CD4-positive, CD25-positive, alpha-beta regulatory T cell (primary cell): ENCODE measurements around the gene HOXA13. TPM values are rescaled to one million over a fixed set of nuclear protein-coding genes. Genes with fewer than 3 reads are reported as not detected.

Source experiments
- ATAC-seq, 2 donors: fragments of 150-1000 bp; cut with Tn5 transposase; one replicate each; pipeline ENCODE4 v1.10.0; 2021; ENCODE audit warnings: low read depth in 2 of 2, moderate number of reproducible peaks in 2 of 2, moderate library complexity in 1 of 2
- DNase-seq, 3 donors: peaks; one replicate each; pipeline versions ENCODE4 v3.0.0 to v3.0.0-alpha.2; 2012 to 2022; ENCODE audit warnings: mixed read lengths in 1 of 3
- H3K27ac ChIP-seq: one replicate; pipeline ENCODE4 v1.7.0; 2013; ENCODE audit warnings: mild to moderate bottlenecking, low read length; ENCODE audit not compliant: insufficient read depth, poor library complexity, severe bottlenecking
- H3K27me3 ChIP-seq: one replicate; pipeline ENCODE4 v1.7.0; 2013; ENCODE audit warnings: low read length; ENCODE audit not compliant: control insufficient read depth, insufficient read depth
- H3K36me3 ChIP-seq: one replicate; pipeline ENCODE4 v1.7.0; 2013; ENCODE audit warnings: mild to moderate bottlenecking, low read length, moderate library complexity; ENCODE audit not compliant: control insufficient read depth, insufficient read depth
- H3K4me1 ChIP-seq: 2 replicates; pipeline ENCODE4 v1.7.0; 2013; ENCODE audit warnings: mild to moderate bottlenecking, low read length; ENCODE audit not compliant: insufficient read depth, control insufficient read depth, poor library complexity, severe bottlenecking
- H3K4me3 ChIP-seq: one replicate; pipeline ENCODE4 v1.7.0; 2013; ENCODE audit warnings: low read depth, mild to moderate bottlenecking, low read length, moderate library complexity
- H3K9me3 ChIP-seq, 2 experiments: 1 replicate in 1 of 2; 2 replicates in 1 of 2; pipeline ENCODE4 v1.7.0; 2013; ENCODE audit warnings: low read length in 2 of 2, mild to moderate bottlenecking in 1 of 2, moderate library complexity in 1 of 2; ENCODE audit not compliant: control insufficient read depth in 2 of 2
- H3K27ac Mint-ChIP-seq, 3 donors: one replicate each; pipeline ENCODE4 v1.8.0; 2020 to 2022; ENCODE audit warnings: mild to moderate bottlenecking in 3 of 3, mixed read lengths in 3 of 3, moderate library complexity in 2 of 3
- H3K27me3 Mint-ChIP-seq: one replicate; pipeline ENCODE4 v1.8.0; 2022; ENCODE audit warnings: mild to moderate bottlenecking, mixed read lengths
- H3K36me3 Mint-ChIP-seq: one replicate; pipeline ENCODE4 v1.8.0; 2020; ENCODE audit warnings: mixed read lengths
- H3K4me1 Mint-ChIP-seq, 4 donors: one replicate each; pipeline ENCODE4 v1.8.0; 2020 to 2022; ENCODE audit warnings: mixed read lengths in 4 of 4, mild to moderate bottlenecking in 1 of 4
- H3K4me3 Mint-ChIP-seq, 4 donors: one replicate each; pipeline ENCODE4 v1.8.0; 2020 to 2022; ENCODE audit warnings: mild to moderate bottlenecking in 4 of 4, mixed read lengths in 4 of 4, moderate library complexity in 3 of 4
- H3K9me3 Mint-ChIP-seq, 7 donors: one replicate each; pipeline ENCODE4 v1.8.0; 2020 to 2022; ENCODE audit warnings: mixed read lengths in 7 of 7, mild to moderate bottlenecking in 3 of 7, moderate library complexity in 2 of 7
- polyA plus RNA-seq, 4 donors: library from polyadenylated mRNA; unstranded; fragments of 300-500 nt; fragmentation: Illumina TruSeq; gene quantifications; one replicate each; pipeline ENCODE4 v1.2.3, GENCODE V29; 2021
- total RNA-seq: library from RNA; stranded (reverse); gene quantifications from one replicate; pipeline ENCODE4 v1.2.3, GENCODE V29; 2022

HOXA13 gene
- total and polyA plus RNA-seq, 5 donors from 2014 or later, result not detected

DNA sequence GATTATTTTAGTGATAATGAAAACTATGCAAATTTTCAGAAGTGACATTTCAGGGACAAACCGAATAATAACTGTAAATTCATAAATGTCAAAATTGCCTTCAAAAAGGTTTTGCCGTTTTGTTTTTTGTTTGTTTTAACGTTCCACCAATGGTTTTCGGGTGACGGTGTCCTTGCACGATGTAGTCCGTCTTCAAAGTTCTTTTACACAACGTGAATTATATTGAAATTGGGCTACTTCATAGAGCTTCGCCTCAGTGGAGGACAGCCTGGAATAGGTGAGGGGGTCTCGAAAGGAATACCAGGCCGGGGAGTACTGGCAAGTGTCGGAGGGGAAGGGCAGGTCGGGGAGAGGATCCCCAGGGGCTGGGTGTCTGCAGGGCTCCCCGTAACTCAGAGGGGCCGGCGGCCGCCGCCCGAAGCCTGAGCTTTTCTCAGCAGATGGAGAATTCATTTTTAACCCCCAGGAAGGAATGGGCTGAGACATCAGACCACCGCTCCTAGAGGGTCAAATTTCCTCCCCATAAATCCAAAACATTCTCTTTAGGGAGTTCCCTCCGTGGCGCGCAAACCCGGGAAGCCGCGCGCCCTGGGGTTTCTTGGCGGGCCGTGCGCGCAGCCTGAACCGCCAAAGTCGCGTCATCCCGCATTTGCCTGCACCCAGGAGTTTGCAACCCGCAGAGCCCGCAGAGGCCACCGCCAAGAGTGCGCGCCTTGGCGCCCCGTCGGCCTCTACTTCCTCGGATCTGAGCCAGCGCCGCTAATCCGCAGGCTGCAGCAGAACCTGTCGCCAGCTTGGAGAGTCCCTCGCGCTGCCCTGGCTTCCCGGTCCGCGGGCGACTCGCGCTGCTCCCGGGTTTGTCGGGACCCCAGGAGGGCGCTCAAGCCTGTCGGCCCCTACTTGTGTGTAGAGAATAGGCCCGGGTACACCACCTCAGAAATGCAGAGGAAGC is 25.4 kb upstream of the HOXA13 start:
- no peak overlapping the region for H3K4me3 Mint-ChIP-seq
- H3K27ac Mint-ChIP-seq, result no peak overlapping the region
- ATAC-seq, result no peak
- H3K36me3 Mint-ChIP-seq, result no peaks in the 10 kb centered on the region
- Histone ChIP-seq H3K9me3 (no peaks in the 10 kb centered on the region), H3K27ac (no peak overlapping the region), H3K27me3 (peaks cover 55% of the 10 kb centered on the region), H3K4me1 (no peaks in the 10 kb centered on the region), H3K4me3 (no peak overlapping the region), H3K36me3 (no peaks in the 10 kb centered on the region)
- H3K27me3 Mint-ChIP-seq, result peaks cover 91% of the 10 kb centered on the region
- H3K4me1 Mint-ChIP-seq, result peaks cover 0 to 5% (median under 1%) of the 10 kb centered on the region in 4 donors
- DNase-seq, result no peak
- peaks cover 0 to 2% (median 0%) of the 10 kb centered on the region in 7 donors for H3K9me3 Mint-ChIP-seq

- H3K4me1 Mint-ChIP-seq, result peaks cover 0 to 13% (median 2%) of the 10 kb centered on the region in 4 donors
- no peaks in the 10 kb centered on the region for H3K36me3 ChIP-seq
- H3K27ac ChIP-seq, result no peak overlapping the region
- ATAC-seq (no peak), DNase-seq (no peak)
- H3K4me3 Mint-ChIP-seq, result no peak overlapping the region
- no peaks in the 10 kb centered on the region for H3K4me1 ChIP-seq
- H3K9me3 ChIP-seq, result no peaks in the 10 kb centered on the region
- H3K4me3 ChIP-seq, result no peak overlapping the region
- peaks cover 63% of the 10 kb centered on the region for H3K27me3 ChIP-seq
- peaks cover 4% of the 10 kb centered on the region for H3K36me3 Mint-ChIP-seq
- H3K9me3 Mint-ChIP-seq, result peaks cover 0 to 2% (median 0%) of the 10 kb centered on the region in 7 donors
- H3K27ac Mint-ChIP-seq, result no peak overlapping the region
- H3K27me3 Mint-ChIP-seq, result peaks cover 91% of the 10 kb centered on the region
Observed at GRCh38 chr7:27223941-27224575, 24.2 kb upstream of the HOXA13 start.

DNA sequence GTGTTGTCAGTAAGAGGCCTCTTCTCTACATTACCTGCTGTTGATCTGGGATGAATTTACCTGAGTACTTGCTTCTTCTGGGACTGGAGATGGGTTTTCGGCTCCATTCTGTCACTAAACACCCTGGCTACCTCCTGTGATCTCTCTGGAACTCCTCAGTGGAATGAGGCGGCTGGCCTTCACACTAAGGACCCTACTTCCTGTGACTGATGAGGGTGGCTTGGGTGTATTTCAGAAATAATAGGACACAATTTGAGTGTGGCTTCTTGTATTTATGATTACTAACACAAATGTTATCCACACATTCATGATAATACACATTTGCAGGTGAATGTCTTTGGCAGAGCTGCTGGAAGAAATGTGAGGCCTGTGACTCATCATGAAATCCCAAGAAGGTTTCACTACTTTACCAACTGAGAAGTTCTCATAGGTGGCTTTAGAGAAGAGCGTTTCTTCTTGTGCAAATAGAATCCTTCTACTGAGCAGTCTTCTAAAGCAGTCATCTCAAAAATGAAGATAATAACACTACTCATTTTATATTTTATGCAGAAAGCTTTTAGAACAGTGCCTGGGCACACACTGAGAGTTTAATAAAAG is 21.4 kb upstream of the HOXA13 start:
- peaks cover 0 to 14% (median 2%) of the 10 kb centered on the region in 4 donors for H3K4me1 Mint-ChIP-seq
- H3K4me3 ChIP-seq, result no peak overlapping the region

GRCh38 chr7:27220440-27220955 is 20.6 kb upstream of the HOXA13 start:
- Histone ChIP-seq H3K27me3 (peaks cover 65% of the 10 kb centered on the region), H3K27ac (no peak overlapping the region), H3K4me1 (no peaks in the 10 kb centered on the region), H3K9me3 (no peaks in the 10 kb centered on the region), H3K36me3 (no peaks in the 10 kb centered on the region), H3K4me3 (no peak overlapping the region)
- H3K27me3 Mint-ChIP-seq, result peaks cover 82% of the 10 kb centered on the region
- no peak overlapping the region for H3K4me3 Mint-ChIP-seq
- ATAC-seq, result no peak
- DNase-seq, result no peak
- peaks cover 4% of the 10 kb centered on the region for H3K36me3 Mint-ChIP-seq
- peaks cover 0 to 14% (median 2%) of the 10 kb centered on the region in 4 donors for H3K4me1 Mint-ChIP-seq
- peaks cover 0 to 2% (median 0%) of the 10 kb centered on the region in 7 donors for H3K9me3 Mint-ChIP-seq
- H3K27ac Mint-ChIP-seq, result no peak overlapping the region

More for the DNA sequence above, 21.4 kb upstream of the HOXA13 start:
- H3K27ac Mint-ChIP-seq, result no peak overlapping the region
- H3K27me3 Mint-ChIP-seq, result peaks cover 83% of the 10 kb centered on the region
- Histone ChIP-seq H3K27ac (no peak overlapping the region), H3K36me3 (no peaks in the 10 kb centered on the region), H3K4me1 (no peaks in the 10 kb centered on the region), H3K27me3 (peaks cover 66% of the 10 kb centered on the region), H3K9me3 (no peaks in the 10 kb centered on the region)
- peaks cover 0 to 2% (median 0%) of the 10 kb centered on the region in 7 donors for H3K9me3 Mint-ChIP-seq
- DNase-seq (no peak), ATAC-seq (no peak)
- no peak overlapping the region for H3K4me3 Mint-ChIP-seq
- peaks cover 4% of the 10 kb centered on the region for H3K36me3 Mint-ChIP-seq

DNA sequence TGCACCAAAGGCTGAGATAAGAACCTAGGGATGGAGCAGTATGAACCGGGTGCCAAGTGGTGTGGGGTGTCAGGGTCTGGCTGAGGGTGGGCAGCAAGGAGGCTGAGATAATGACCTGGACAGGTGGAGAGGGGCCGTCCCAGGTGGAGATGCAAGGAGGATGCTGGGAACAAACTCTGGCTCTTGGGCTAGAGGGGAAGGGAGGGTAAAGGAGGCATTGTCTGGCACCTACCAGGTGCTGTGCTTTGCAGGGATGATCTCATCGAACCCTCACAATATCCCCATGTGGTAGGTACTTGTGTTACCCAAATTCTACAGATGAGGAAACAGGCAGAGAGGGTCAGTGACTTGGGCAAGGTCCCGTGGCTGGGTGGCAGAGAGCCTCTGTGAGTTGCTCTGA is 19.9 kb upstream of the HOXA13 start:
- Mint-ChIP-seq H3K27ac (no peak overlapping the region), H3K27me3 (peaks cover 84% of the 10 kb centered on the region), H3K36me3 (peaks cover 4% of the 10 kb centered on the region), H3K4me3 (peak overlapping the region in 2 of 4 donors; percentile 9 to 11), H3K9me3 (peaks cover 0 to 2% (median 0%) of the 10 kb centered on the region in 7 donors), H3K4me1 (peaks cover 0 to 13% (median 1%) of the 10 kb centered on the region in 4 donors)
- DNase-seq, result no peak
- Histone ChIP-seq H3K36me3 (no peaks in the 10 kb centered on the region), H3K4me1 (no peaks in the 10 kb centered on the region), H3K4me3 (no peak overlapping the region), H3K27me3 (peaks cover 63% of the 10 kb centered on the region), H3K9me3 (no peaks in the 10 kb centered on the region), H3K27ac (no peak overlapping the region)
- ATAC-seq, result no peak

- Mint-ChIP-seq H3K27ac (no peak overlapping the region), H3K9me3 (peaks cover 0 to 2% (median 0%) of the 10 kb centered on the region in 7 donors), H3K4me3 (no peak overlapping the region), H3K4me1 (peaks cover 0 to 13% (median 1%) of the 10 kb centered on the region in 4 donors), H3K27me3 (peaks cover 80% of the 10 kb centered on the region), H3K36me3 (peaks cover 4% of the 10 kb centered on the region)
- H3K27ac ChIP-seq, result no peak overlapping the region
- H3K4me3 ChIP-seq, result no peak overlapping the region
- peaks cover 51% of the 10 kb centered on the region for H3K27me3 ChIP-seq
- ATAC-seq (no peak), DNase-seq (no peak)
- H3K9me3 ChIP-seq, result no peaks in the 10 kb centered on the region
- H3K4me1 ChIP-seq, result no peaks in the 10 kb centered on the region
- no peaks in the 10 kb centered on the region for H3K36me3 ChIP-seq
Observed at GRCh38 chr7:27217951-27218350, 18.1 kb upstream of the HOXA13 start.

- no peaks in the 10 kb centered on the region for H3K36me3 ChIP-seq
- peaks cover 4% of the 10 kb centered on the region for H3K36me3 Mint-ChIP-seq
- H3K4me1 ChIP-seq, result peaks cover 6% of the 10 kb centered on the region
- H3K9me3 ChIP-seq, result no peaks in the 10 kb centered on the region
- no peak overlapping the region for H3K27ac ChIP-seq
- peaks cover 51% of the 10 kb centered on the region for H3K27me3 ChIP-seq
- no peak overlapping the region for H3K27ac Mint-ChIP-seq
- DNase-seq (no peak), ATAC-seq (no peak)
- peaks cover 0 to 22% (median 8%) of the 10 kb centered on the region in 4 donors for H3K4me1 Mint-ChIP-seq
- no peaks in the 10 kb centered on the region for H3K9me3 Mint-ChIP-seq
- peaks cover 82% of the 10 kb centered on the region for H3K27me3 Mint-ChIP-seq
- H3K4me3 ChIP-seq, result no peak overlapping the region
- H3K4me3 Mint-ChIP-seq, result no peak overlapping the region
Observed at GRCh38 chr7:27215356-27215755, 15.5 kb upstream of the HOXA13 start.
